Measurements from ENCODE around the gene ZNF664. TPM values are rescaled to one million over a fixed set of nuclear protein-coding genes. Genes with fewer than 3 reads are reported as not detected.

The ZNF664 gene
- total RNA-seq, 4 donors from 2014 or later = 120 to 187 (median 138) TPM

GRCh38 chr12:124041907-124042306 lies 68.9 kb downstream of the ZNF664 start:
- Histone ChIP-seq H3K36me3 (no peaks in the 10 kb centered on the region), H3K27ac (no peak overlapping the region), H3K4me1 (peaks cover 0 to 10% of the 10 kb centered on the region in 2 donors), H3K27me3 (no peaks in the 10 kb centered on the region), H3K4me3 (replicated peaks in 1 of 3) (no peak overlapping the region), H3K9me3 (no peaks in the 10 kb centered on the region)
- DNase-seq = no peak
- 93 to 96% methylated on average over 10 of the region's 10 CpGs for WGBS, 2 donors
- TF ChIP-seq POLR2A (IDR thresholded peaks at IDR 0.05) = no peak
- no peak for TF ChIP-seq CTCF (IDR thresholded peaks at IDR 0.05)
- intact Hi-C loops (cut with DNase I) = no loop called here

GRCh38 chr12:124044021-124044420 lies 71.0 kb downstream of the ZNF664 start:
- TF ChIP-seq POLR2A (IDR thresholded peaks at IDR 0.05) = no peak
- TF ChIP-seq CTCF (IDR thresholded peaks at IDR 0.05) = no peak
- Histone ChIP-seq H3K27ac (no peak overlapping the region), H3K4me3 (replicated peaks in 1 of 3) (no peak overlapping the region), H3K36me3 (no peaks in the 10 kb centered on the region), H3K9me3 (no peaks in the 10 kb centered on the region), H3K4me1 (peaks cover 0 to 8% of the 10 kb centered on the region in 2 donors), H3K27me3 (no peaks in the 10 kb centered on the region)
- DNase-seq = no peak
- 91 to 96% methylated on average over 8 of the region's 8 CpGs for WGBS, 2 donors
- intact Hi-C loops (cut with DNase I) = no loop called here

- Histone ChIP-seq H3K9me3 (no peaks in the 10 kb centered on the region), H3K27ac (no peak overlapping the region), H3K4me3 (replicated peaks in 1 of 3) (no peak overlapping the region), H3K27me3 (no peaks in the 10 kb centered on the region), H3K4me1 (peaks cover 0 to 4% of the 10 kb centered on the region in 2 donors), H3K36me3 (no peaks in the 10 kb centered on the region)
- DNase-seq = no peak
- WGBS, 2 donors = 74 to 79% methylated on average over 10 to 15 of the region's 15 CpGs
- TF ChIP-seq CTCF (IDR thresholded peaks at IDR 0.05) (no peak), POLR2A (IDR thresholded peaks at IDR 0.05) (no peak)
- intact Hi-C loops (cut with DNase I) = no loop called here
These were observed 71.8 kb downstream of the ZNF664 start for GRCh38 chr12:124044809-124045321.

- Histone ChIP-seq H3K36me3 (no peaks in the 10 kb centered on the region), H3K27me3 (no peaks in the 10 kb centered on the region), H3K27ac (peak overlapping the region in 1 of 3 donors; percentile 40), H3K9me3 (no peaks in the 10 kb centered on the region), H3K4me1 (peaks cover 0 to 4% of the 10 kb centered on the region in 2 donors), H3K4me3 (replicated peaks in 1 of 3) (no peak overlapping the region)
- peak; percentile 60 for DNase-seq
- intact Hi-C loops (cut with DNase I) = no loop called here
- TF ChIP-seq POLR2A (IDR thresholded peaks at IDR 0.05) (no peak), CTCF (IDR thresholded peaks at IDR 0.05) (no peak)
- WGBS, 2 donors = 55 to 70% methylated on average over 5 of the region's 5 CpGs
These were observed 72.8 kb downstream of the ZNF664 start for GRCh38 chr12:124045671-124046455.

GRCh38 chr12:124046456-124046740 lies 73.4 kb downstream of the ZNF664 start:
- intact Hi-C loops (cut with DNase I) = no loop called here
- no peaks in the 10 kb centered on the region for H3K9me3 ChIP-seq
- TF ChIP-seq POLR2A (IDR thresholded peaks at IDR 0.05) (no peak), CTCF (IDR thresholded peaks at IDR 0.05) (no peak)
- no peaks in the 10 kb centered on the region for H3K27me3 ChIP-seq
- H3K4me3 ChIP-seq (replicated peaks in 1 of 3) = no peak overlapping the region
- DNase-seq = no peak
- peaks cover 0 to 4% of the 10 kb centered on the region in 2 donors for H3K4me1 ChIP-seq
- no peaks in the 10 kb centered on the region for H3K36me3 ChIP-seq
- peak overlapping the region in 1 of 3 donors; percentile 40 for H3K27ac ChIP-seq

All from thyroid gland (tissue), 4 donors.